22Rv1 (cell line): ENCODE measurements around the gene SERPINB5.

ENCODE experiments used
- H3K27ac ChIP-seq: fragments of 450-650 bp; 2 replicates; pipeline ENCODE4 v1.5.1; 2017
- CTCF ChIP-seq: fragments of 450-650 bp; IDR thresholded peaks from 2 replicates; pipeline ENCODE4 v1.5.1; 2017; ENCODE audit warnings: mild to moderate bottlenecking
- ZFX ChIP-seq: fragments of 450-650 bp; IDR thresholded peaks from 2 replicates; pipeline ENCODE4 v1.6.1; 2017; ENCODE audit warnings: antibody characterized with exemption, borderline replicate concordance

Gene SERPINB5

GRCh38 chr18:63468575-63468974, 8.2 kb upstream of the SERPINB5 start:
- no peak overlapping the region for H3K27ac ChIP-seq
- no peak for TF ChIP-seq ZFX
- TF ChIP-seq CTCF, result no peak

- no peak overlapping the region for H3K27ac ChIP-seq
- TF ChIP-seq ZFX (no peak), CTCF (no peak)
Observed at GRCh38 chr18:63470751-63471150, 6.0 kb upstream of the SERPINB5 start.

GRCh38 chr18:63472380-63472779, 4.4 kb upstream of the SERPINB5 start:
- TF ChIP-seq ZFX (no peak), CTCF (no peak)
- 0 out of 2 replicates have a peak overlapping the region, but pooled peaks have one; percentile 0 for H3K27ac ChIP-seq

GRCh38 chr18:63477200-63477599, 442 bp downstream of the SERPINB5 start:
- TF ChIP-seq ZFX, result no peak
- TF ChIP-seq CTCF, result no peak
- H3K27ac ChIP-seq, result no peak overlapping the region

- no peak for TF ChIP-seq ZFX
- no peak for TF ChIP-seq CTCF
Observed at GRCh38 chr18:63477968-63478367, 1.2 kb downstream of the SERPINB5 start.

GRCh38 chr18:63479826-63480225, 3.1 kb downstream of the SERPINB5 start:
- no peak for TF ChIP-seq ZFX
- TF ChIP-seq CTCF, result no peak
- H3K27ac ChIP-seq, result no peak overlapping the region

More at GRCh38 chr18:63477968-63478367, 1.2 kb downstream of the SERPINB5 start:
- no peak overlapping the region for H3K27ac ChIP-seq

GRCh38 chr18:63480476-63480875, 3.7 kb downstream of the SERPINB5 start:
- TF ChIP-seq CTCF (no peak), ZFX (no peak)
- no peak overlapping the region for H3K27ac ChIP-seq
